ENCODE measurements around the gene BAMBI.

The BAMBI gene

DNA sequence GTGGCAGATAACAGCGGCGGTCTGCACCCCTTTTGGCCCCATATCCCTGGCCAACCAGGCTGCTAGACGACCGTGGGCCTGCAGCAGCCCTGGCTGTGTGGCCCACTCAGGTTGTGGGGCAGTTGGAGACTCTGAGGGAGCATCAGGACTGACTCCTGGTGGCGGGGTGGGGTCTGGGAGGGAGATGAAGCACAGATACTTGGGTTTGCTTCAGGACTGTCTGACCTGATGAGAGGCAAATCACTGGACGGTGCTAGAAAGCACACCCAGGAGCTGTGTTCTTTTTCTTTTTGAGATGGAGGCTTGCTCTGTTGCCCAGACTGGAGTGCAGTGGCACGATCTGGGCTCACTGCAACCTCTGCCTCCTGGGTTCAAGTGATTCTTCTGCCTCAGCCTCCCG lies 28.2 kb downstream of the BAMBI start:
- DNase-seq (ENCODE audit: low read depth), result no peak
- TF ChIP-seq, protein P1, sequence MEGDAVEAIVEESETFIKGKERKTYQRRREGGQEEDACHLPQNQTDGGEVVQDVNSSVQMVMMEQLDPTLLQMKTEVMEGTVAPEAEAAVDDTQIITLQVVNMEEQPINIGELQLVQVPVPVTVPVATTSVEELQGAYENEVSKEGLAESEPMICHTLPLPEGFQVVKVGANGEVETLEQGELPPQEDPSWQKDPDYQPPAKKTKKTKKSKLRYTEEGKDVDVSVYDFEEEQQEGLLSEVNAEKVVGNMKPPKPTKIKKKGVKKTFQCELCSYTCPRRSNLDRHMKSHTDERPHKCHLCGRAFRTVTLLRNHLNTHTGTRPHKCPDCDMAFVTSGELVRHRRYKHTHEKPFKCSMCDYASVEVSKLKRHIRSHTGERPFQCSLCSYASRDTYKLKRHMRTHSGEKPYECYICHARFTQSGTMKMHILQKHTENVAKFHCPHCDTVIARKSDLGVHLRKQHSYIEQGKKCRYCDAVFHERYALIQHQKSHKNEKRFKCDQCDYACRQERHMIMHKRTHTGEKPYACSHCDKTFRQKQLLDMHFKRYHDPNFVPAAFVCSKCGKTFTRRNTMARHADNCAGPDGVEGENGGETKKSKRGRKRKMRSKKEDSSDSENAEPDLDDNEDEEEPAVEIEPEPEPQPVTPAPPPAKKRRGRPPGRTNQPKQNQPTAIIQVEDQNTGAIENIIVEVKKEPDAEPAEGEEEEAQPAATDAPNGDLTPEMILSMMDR (IDR thresholded peaks at IDR 0.05; ENCODE audit: low read length, missing control alignments), result no peak
- H3K4me3 ChIP-seq (replicated peaks; ENCODE audit: low read depth, low read length), result no peak overlapping the region

DNA sequence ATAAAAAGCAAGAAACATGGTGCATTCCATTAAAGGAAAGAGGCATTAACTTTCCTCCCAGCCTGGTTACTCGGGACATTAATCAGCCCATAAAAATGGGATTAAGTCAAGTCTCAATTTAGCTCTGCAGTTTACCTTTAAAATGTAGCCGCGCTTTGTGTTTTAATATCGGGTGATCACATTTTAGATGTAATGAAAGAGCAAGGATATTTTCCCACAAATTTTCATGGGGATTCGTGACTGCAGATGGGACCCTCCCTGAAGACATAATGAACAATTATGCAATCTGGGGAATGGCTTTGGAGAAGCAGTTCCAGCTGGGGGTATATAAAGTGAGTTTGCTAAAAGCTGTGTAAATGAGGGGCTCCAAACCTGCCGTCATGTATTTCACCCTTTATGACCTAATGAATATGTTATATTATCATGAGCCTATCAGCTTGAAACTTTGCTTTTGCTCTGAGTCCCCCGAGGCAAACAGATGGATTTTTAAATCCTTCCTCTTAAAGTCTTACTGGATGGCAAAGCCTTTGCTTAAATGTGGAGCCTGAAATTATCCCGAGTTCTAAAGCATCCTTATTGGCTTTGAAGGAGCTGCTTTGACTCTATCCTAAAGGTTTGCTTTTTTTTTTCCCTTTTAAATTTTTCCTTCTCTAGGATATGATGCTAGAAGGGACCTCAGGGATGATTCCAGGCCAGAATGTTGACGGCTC lies 31.8 kb downstream of the BAMBI start:
- TF ChIP-seq, protein P1 (IDR thresholded peaks at IDR 0.05; ENCODE audit: low read length, missing control alignments), result no peak
- no peak for DNase-seq (ENCODE audit: low read depth)
- no peak overlapping the region for H3K4me3 ChIP-seq (replicated peaks; ENCODE audit: low read depth, low read length)

DNA sequence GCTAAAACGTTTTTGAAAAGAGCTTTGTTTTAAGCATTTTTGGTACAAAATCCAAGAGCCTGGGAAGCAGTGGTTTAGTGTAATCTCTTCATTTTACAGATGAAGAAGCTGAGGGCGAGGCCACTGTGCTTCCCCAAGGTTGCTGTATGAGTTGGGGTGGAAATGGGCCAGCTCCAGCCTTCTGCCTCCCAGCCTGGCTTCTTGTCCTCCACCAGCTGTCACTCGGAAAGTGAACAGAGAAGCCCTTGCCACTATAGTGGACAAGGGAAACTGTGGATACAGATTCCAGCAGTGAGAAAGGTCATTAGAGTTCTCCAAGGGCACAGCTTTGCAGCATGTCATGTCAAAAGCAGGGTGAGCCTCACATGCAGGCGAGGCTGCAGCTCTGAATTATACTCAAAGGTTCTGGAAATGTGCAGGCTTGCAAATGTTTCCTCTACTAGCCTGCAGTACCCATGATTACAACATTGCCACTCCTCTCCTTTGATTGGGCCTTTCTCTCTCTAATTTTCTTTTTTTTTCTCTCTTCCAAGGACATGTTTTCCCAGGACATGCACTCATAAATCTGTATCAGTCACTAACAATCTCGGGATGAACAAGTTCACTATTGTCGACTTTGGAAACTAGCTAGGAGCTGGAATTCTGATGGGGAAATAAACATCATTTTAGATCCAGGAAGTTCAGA lies 33.0 kb downstream of the BAMBI start:
- DNase-seq (ENCODE audit: low read depth), result no peak
- TF ChIP-seq, protein P1 (IDR thresholded peaks at IDR 0.05; ENCODE audit: low read length, missing control alignments), result no peak
- H3K4me3 ChIP-seq (replicated peaks; ENCODE audit: low read depth, low read length), result no peak overlapping the region

DNA sequence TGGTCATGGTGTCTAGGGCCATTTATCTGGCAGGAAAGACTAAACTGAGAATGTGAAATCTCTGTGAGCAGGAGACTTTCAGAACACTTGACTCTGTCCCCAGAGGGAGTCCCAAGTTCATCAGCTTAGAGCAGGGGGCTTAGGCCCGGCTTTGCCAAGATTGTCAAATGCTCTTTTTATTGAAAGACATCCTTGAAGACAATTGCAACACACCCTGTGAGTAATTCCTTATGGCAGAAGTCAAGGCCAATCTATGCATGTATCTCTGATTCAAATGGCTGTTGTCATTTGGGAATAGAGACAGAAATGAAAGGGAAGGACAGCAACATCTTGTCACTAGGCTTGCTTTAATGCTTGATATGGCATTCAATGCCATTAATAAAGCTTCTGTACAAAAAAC lies 33.7 kb downstream of the BAMBI start:
- DNase-seq (ENCODE audit: low read depth), result no peak
- TF ChIP-seq, protein P1 (IDR thresholded peaks at IDR 0.05; ENCODE audit: low read length, missing control alignments), result no peak
- H3K4me3 ChIP-seq (replicated peaks; ENCODE audit: low read depth, low read length), result no peak overlapping the region

DNA sequence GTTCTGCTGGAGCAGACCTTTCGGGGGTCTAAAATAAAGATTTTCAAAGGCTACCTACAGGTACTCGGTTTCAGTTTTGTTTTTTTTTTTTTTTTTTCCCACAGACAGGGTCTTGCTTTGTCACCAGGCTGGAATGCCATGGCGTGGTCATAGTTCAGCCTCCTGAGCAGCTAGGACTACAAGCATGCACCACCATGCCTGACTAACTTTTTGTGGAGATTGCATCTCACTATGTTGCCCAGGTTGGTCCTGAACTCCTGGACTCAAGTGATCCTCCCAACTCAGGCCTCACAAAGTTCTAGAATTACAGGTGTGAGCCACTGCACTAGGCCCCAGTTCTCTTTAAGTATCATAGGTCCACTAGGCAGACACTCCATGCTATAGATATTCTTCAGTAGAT lies 34.5 kb downstream of the BAMBI start:
- no peak overlapping the region for H3K4me3 ChIP-seq (replicated peaks; ENCODE audit: low read depth, low read length)
- TF ChIP-seq, protein P1 (IDR thresholded peaks at IDR 0.05; ENCODE audit: low read length, missing control alignments), result no peak
- DNase-seq (ENCODE audit: low read depth), result no peak

DNA sequence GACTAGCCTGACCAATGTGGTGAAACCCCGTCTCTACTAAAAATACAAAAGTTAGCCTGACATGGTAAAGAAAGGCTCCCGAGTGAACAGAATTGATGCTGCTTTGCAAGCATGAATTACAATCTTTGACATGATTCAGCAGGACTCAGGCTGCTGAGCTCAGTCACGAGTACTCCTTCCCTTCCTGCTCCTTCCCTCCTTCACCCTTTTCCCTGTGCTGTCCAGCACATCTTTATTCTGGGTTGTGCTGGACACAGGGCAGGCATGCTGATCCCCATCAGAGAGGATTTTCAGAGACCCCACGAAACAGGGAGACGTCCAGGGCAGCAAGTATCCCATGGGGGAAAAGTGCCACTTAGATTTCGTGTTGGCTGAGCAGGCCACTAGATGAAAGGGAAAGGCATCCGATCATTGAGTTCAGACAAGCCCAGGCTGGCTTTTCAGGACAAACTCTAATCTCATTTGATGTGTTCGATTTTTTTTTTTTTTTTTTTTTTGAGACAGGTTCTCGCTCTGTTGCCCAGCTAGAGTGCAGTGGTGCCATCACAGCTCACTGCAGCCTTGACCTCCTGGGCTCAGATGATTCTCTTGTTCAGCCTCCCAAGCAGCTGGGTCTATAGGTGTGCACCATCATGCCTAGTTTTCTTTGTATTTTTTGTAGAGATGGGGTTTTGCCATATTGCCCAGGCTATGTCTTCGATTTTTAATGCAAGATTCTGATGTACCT lies 36.5 kb downstream of the BAMBI start:
- DNase-seq (ENCODE audit: low read depth), result no peak

More for the DNA sequence above, 36.5 kb downstream of the BAMBI start:
- TF ChIP-seq, protein P1 (IDR thresholded peaks at IDR 0.05; ENCODE audit: low read length, missing control alignments), result no peak
- H3K4me3 ChIP-seq (replicated peaks; ENCODE audit: low read depth, low read length), result no peak overlapping the region
